Measurements from ENCODE around the gene KCNH6. TPM values are rescaled to one million over a fixed set of nuclear protein-coding genes. Genes with fewer than 3 reads are reported as not detected.
A peak's percentile ranks its signal among the peaks of the same experiment; 100 is the strongest.

KCNH6 gene, protein sequence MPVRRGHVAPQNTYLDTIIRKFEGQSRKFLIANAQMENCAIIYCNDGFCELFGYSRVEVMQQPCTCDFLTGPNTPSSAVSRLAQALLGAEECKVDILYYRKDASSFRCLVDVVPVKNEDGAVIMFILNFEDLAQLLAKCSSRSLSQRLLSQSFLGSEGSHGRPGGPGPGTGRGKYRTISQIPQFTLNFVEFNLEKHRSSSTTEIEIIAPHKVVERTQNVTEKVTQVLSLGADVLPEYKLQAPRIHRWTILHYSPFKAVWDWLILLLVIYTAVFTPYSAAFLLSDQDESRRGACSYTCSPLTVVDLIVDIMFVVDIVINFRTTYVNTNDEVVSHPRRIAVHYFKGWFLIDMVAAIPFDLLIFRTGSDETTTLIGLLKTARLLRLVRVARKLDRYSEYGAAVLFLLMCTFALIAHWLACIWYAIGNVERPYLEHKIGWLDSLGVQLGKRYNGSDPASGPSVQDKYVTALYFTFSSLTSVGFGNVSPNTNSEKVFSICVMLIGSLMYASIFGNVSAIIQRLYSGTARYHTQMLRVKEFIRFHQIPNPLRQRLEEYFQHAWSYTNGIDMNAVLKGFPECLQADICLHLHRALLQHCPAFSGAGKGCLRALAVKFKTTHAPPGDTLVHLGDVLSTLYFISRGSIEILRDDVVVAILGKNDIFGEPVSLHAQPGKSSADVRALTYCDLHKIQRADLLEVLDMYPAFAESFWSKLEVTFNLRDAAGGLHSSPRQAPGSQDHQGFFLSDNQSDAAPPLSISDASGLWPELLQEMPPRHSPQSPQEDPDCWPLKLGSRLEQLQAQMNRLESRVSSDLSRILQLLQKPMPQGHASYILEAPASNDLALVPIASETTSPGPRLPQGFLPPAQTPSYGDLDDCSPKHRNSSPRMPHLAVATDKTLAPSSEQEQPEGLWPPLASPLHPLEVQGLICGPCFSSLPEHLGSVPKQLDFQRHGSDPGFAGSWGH
- total RNA-seq, result under 1 TPM in 1 of 2 donors, not detected in 1; 0.78 TPM

DNA sequence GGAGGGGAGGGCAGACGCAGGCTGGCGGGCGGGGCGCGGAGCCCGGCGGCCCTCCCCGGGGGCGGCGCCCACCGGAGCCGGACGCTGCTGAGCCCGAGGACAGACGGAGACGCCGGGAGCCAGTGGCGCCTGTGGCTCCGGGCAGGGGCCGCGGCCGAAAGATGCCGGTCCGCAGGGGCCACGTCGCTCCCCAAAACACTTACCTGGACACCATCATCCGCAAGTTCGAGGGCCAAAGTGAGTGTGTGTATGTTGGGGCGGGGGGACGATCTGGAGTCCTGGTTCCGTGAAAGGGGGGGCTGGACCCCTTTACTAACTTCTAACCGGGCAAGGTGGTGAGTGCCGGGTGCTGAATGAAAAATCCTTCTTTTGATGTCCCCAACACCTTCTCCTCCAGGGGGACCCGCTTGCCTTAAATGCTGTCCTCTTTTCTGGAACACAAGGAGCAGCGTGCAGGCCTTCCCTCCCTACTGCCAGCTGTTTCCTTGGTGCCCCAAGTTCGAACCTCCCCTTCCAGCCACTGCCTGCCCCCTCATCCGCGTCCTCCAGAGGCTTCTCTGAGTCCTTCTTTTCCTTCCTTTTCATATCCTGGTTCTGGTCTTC lies at the start of gene KCNH6:
Gene KCNH6, plus strand, starts transcription at position 106 of the 603 bp plus-strand sequence. Its CDS starts 56 bp downstream, at position 162.
- intact Hi-C loops (cut with DNase I), result no loop called here
- H3K4me1 ChIP-seq, result peaks cover 6% of the 10 kb centered on the region
- H3K9me3 ChIP-seq, result no peaks in the 10 kb centered on the region
- H3K36me3 ChIP-seq (replicated peaks in 1 of 2; ENCODE audit: insufficient read depth in 1 of 2, low read depth in 2 of 2), result no peaks in the 10 kb centered on the region
- H3K4me3 ChIP-seq, result no peak within 1 kb of the TSS
- TF ChIP-seq POLR2A (IDR thresholded peaks at IDR 0.05), result no peak
- no peak for TF ChIP-seq CTCF (IDR thresholded peaks at IDR 0.05)
- no peak within 1 kb of the TSS for H3K27ac ChIP-seq
- no peak for DNase-seq
- ATAC-seq, result no peak
- no peaks in the 10 kb centered on the region for H3K27me3 ChIP-seq
- 14 to 55% methylated on average over 10 to 38 of the region's 38 CpGs for WGBS, 2 donors

DNA sequence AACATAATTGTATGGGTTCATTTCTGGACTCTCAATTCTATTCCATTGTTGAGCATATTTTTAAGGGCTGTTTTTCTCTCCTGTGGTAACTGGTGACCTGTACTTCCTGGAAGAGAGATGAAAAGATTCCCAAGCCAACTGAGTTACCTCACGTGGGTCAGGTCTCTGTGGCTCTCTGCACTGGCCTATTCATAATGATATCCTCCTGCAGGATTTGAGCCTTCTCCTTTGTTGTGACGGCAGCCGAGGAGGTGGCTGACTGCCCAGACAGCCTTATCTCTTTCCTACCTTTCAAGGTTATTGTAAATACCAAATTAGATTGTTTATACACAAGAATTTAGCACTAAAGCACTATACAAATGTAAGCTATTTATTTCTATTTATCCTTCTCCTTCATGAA lies 49.0 kb upstream of the KCNH6 start:
- no peak overlapping the region for H3K4me3 ChIP-seq
- 7 to 14% methylated on average over 3 of the region's 3 CpGs for WGBS, 2 donors
- H3K36me3 ChIP-seq (replicated peaks in 1 of 2; ENCODE audit: insufficient read depth in 1 of 2, low read depth in 2 of 2), result no peaks in the 10 kb centered on the region
- peak overlapping the region; percentile 41 to 88 (median 66) for H3K27ac ChIP-seq
- H3K9me3 ChIP-seq, result no peaks in the 10 kb centered on the region
- peak; percentile 77 to 89 (median 84) for DNase-seq
- intact Hi-C loops (cut with DNase I), result no loop called here
- H3K4me1 ChIP-seq, result peaks cover 52% of the 10 kb centered on the region
- ATAC-seq, result peak; percentile 84
- TF ChIP-seq POLR2A (IDR thresholded peaks at IDR 0.05) (no peak), CTCF (IDR thresholded peaks at IDR 0.05) (no peak)
- no peaks in the 10 kb centered on the region for H3K27me3 ChIP-seq

GRCh38 chr17:63474586-63475460 lies 48.3 kb upstream of the KCNH6 start:
- intact Hi-C loops (cut with DNase I), result loop anchor here (5.0 kb wide), 1 partner anchor 38 kb away; no protein-coding TSS in a partner anchor
- TF ChIP-seq CTCF (IDR thresholded peaks at IDR 0.05) (no peak), POLR2A (IDR thresholded peaks at IDR 0.05) (no peak)
- ATAC-seq (no peak), DNase-seq (no peak)
- Histone ChIP-seq H3K9me3 (no peaks in the 10 kb centered on the region), H3K27me3 (no peaks in the 10 kb centered on the region), H3K27ac (peak overlapping the region; percentile 41 to 88 (median 59)), H3K36me3 (replicated peaks in 1 of 2; ENCODE audit: insufficient read depth in 1 of 2, low read depth in 2 of 2) (no peaks in the 10 kb centered on the region), H3K4me1 (peaks cover 53% of the 10 kb centered on the region), H3K4me3 (no peak overlapping the region)
- WGBS, 2 donors, result 64 to 67% methylated on average over 10 of the region's 10 CpGs

Measured in body of pancreas (tissue), 4 donors.